WI38 (cell line): ENCODE results near the gene HMGN3.

ENCODE experiments used
- H3K4me3 ChIP-seq: 2 replicates; pipeline ENCODE4 v1.5.1; 2011; ENCODE audit warnings: low read depth, mild to moderate bottlenecking, control low read depth, low read length
- TF ChIP-seq, protein P1 (sequence below): IDR thresholded peaks from 2 replicates; pipeline ENCODE4 v1.5.1; 2012; ENCODE audit warnings: low read depth, mild to moderate bottlenecking, control low read depth, low read length

HMGN3 gene

DNA sequence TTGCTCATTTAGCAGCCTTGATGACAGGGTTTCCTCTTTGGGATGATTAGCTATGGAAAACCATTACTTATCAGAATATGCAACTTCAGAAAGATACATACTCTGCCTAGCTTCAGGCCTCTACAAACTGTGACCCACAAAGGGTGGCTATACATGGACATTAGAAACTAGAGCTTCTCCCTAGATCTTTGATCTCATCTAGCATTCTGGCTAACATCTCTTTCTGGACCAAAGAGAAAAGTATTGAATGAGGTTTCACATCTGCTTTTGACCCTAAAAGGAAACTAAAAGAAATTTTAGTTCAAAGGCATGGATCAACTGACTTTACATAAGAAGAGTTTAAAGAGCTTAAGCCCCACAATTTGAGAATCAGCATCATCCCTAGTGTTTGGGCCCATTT lies 12.4 kb upstream of the HMGN3 start:
- TF ChIP-seq, protein P1, sequence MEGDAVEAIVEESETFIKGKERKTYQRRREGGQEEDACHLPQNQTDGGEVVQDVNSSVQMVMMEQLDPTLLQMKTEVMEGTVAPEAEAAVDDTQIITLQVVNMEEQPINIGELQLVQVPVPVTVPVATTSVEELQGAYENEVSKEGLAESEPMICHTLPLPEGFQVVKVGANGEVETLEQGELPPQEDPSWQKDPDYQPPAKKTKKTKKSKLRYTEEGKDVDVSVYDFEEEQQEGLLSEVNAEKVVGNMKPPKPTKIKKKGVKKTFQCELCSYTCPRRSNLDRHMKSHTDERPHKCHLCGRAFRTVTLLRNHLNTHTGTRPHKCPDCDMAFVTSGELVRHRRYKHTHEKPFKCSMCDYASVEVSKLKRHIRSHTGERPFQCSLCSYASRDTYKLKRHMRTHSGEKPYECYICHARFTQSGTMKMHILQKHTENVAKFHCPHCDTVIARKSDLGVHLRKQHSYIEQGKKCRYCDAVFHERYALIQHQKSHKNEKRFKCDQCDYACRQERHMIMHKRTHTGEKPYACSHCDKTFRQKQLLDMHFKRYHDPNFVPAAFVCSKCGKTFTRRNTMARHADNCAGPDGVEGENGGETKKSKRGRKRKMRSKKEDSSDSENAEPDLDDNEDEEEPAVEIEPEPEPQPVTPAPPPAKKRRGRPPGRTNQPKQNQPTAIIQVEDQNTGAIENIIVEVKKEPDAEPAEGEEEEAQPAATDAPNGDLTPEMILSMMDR: no peak
- no peak overlapping the region for H3K4me3 ChIP-seq

DNA sequence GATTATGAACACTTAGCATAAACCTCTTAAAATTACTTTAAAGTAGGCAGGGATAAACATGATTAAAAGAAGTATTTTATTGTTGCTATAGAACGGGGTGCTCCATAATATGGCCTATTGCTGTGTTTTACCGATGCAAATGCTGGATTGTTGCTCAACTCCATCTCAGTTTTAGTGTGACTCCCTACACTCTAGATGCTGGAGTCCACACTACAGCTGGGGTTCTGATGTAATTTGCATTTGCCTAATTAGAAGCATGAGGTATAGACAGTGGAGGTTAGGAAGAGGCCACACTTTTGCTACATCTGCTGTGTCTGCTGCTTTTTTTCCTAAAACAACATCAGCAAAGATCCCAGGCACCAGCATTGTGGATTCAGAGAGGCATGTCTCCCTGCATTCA lies 6.7 kb upstream of the HMGN3 start:
- H3K4me3 ChIP-seq: no peak overlapping the region
- TF ChIP-seq, protein P1: no peak

DNA sequence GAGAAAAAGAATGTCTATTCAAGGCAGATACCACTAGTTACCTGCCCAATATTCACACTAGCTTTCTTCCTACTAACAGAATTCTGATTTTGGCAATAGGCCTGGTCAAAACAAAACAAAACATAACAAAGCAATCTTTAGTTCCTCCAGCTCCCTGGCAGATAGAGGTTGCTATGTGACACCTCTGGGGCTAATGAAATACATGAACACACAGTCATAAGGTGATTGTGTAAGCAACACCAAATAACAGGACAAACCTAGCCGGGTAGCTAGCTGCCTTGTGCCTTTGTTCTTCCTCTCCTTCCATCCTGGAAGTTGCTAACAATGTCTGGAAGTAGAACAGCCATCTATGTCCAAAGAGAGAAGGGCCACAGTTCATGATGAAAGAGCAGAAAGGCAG lies 6.0 kb upstream of the HMGN3 start:
- no peak overlapping the region for H3K4me3 ChIP-seq
- TF ChIP-seq, protein P1: no peak

DNA sequence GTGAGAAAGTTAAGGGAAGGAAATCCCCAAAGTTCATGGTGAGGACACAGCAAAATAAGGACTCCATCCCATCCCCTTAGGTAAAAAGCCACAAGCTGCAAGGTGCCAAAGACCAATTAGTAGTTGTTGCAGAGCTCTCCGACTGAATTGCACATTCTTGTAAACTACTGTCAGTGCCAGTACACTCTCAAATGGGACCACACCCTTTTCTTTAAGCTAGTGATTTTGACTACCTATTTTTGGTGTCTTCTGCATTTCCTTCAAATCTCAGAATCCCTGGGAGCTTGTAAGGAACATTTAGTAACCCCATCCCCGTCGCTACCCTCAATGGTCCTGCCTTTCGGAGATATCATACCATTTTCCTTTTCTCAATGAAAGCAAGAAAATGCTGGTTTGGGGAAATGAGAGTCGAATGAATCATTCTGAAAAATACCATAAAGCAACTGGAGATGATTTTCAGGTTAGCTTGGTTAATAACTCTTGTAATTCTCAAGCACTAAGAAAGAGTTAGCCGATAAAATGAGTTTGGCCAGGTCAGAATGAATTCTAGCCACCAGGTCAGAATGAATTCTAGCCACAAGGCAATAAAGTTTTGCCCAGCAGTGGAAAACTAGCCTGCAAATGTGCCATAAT lies 5.2 kb upstream of the HMGN3 start:
- TF ChIP-seq, protein P1: no peak
- H3K4me3 ChIP-seq: no peak overlapping the region

DNA sequence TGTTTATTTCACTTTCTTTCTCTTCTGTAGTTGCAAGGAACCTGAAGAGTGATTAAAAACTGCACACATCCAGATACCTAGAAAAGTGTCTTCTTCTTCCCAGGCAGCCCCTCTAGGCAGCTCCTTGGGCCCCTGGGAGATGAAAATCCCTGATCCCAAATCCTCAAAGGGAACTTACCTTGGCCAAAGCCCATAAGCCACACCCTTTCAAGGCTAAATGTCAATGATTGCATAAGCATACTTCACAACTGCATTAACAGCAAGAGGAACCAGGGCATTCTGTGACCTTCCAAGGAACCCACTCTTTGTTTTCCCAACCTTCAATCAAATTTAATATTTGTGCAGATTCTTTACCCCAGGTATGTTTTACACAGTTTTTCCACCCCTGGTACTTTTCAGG lies 4.4 kb upstream of the HMGN3 start:
- TF ChIP-seq, protein P1: no peak
- H3K4me3 ChIP-seq: no peak overlapping the region

DNA sequence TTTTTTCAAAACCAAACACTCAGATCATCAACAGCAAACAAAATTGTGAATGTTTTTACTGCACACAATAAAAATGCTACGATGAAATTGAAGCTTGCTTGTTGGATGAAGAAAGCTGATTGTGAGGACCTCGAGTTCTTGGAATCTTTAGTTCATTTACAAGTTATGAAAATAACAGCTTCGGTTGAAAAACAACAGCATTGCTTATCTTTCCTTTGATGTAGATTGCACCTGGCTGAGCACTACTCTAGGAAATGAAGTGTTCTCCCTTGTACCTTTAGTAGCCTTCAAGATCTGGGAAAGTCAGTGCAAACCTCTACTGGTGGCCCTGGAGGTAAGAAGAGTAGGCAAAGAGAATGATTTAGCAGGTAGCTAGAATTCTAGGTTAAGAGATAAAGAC lies 2.2 kb upstream of the HMGN3 start:
- TF ChIP-seq, protein P1: no peak

DNA sequence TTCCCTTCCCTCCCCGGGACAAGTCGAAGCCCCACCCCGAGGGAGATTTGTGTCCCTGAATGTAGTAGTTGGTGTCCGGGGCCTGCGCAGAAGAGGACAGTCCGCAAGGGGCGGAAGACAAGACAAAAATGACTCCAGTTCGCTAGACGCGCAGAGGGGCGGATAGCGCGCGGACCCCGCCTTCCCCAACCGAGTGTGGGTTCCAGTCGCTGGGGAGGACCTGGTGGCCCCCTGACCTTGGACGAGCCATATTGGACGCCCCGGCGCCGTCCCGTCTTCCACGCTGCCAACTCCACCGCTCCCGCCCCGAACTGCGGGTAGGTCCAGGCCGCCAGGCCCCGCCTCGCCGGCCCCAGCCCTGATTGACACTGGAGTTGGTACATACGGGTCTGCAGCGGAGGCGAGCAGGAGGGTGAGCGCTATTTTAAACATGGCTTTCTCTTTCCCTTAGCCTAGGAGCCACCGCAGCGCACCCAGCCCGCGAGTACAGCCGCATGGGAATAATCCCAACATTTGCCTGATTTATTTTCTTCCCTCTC lies 802 bp downstream of the HMGN3 start:
- TF ChIP-seq, protein P1: 0 out of 2 replicates have a peak, but pooled peaks have one; percentile 8
- H3K4me3 ChIP-seq: peak overlapping the region; percentile 77

More for the DNA sequence above, 2.2 kb upstream of the HMGN3 start:
- H3K4me3 ChIP-seq: no peak overlapping the region
